Transverse colon (tissue), 4 donors: Measurements from ENCODE around the gene VTI1A. TPM values are rescaled to one million over a fixed set of nuclear protein-coding genes. Genes with fewer than 3 reads are reported as not detected.

Experiments used
- DNase-seq: peaks from one replicate; pipeline ENCODE4 v3.0.0-alpha.2; 2019
- H3K27ac ChIP-seq, 4 donors: fragments of 200-600 bp; sonication (generic); 2 replicates each; pipeline ENCODE4 v1.5.1; 2016 to 2018; ENCODE audit warnings: inconsistent platforms in 4 of 4
- H3K27me3 ChIP-seq: fragments of 200-600 bp; sonication (generic); 2 replicates; pipeline ENCODE4 v1.5.1; 2017; ENCODE audit warnings: inconsistent platforms
- H3K36me3 ChIP-seq, 4 donors: fragments of 200-600 bp; sonication (generic); 2 replicates each; pipeline ENCODE4 v1.5.1; 2017 to 2019; ENCODE audit warnings: inconsistent platforms in 4 of 4
- H3K4me1 ChIP-seq, 4 donors: fragments of 200-600 bp; sonication (generic); 2 replicates each; pipeline ENCODE4 v1.5.1; 2017 to 2020; ENCODE audit warnings: inconsistent platforms in 4 of 4
- H3K4me3 ChIP-seq, 4 donors: fragments of 200-600 bp; sonication (generic); 1 replicate in 1 of 4; 2 replicates in 3 of 4; pipeline versions ENCODE4 v1.5.1 to v1.6.1; 2017 to 2019; ENCODE audit warnings: inconsistent platforms in 4 of 4
- H3K9me3 ChIP-seq, 2 donors: fragments of 200-600 bp; sonication (generic); 2 replicates each; pipeline ENCODE4 v1.5.1; 2017 to 2019; ENCODE audit warnings: inconsistent platforms in 2 of 2
- CTCF ChIP-seq, 5 experiments: fragments of 200-600 bp in 3 of 5; fragments of 450-650 bp in 2 of 5; sonication (generic) in 3 of 5; IDR thresholded peaks; 1 replicate in 2 of 5; 2 replicates in 3 of 5; pipeline ENCODE4 v1.5.1; 2016 to 2017; ENCODE audit warnings: antibody characterized with exemption in 5 of 5, inconsistent platforms in 3 of 5, mild to moderate bottlenecking in 2 of 5, moderate library complexity in 1 of 5
- EP300 ChIP-seq: sonication (generic); formaldehyde crosslinking; IDR thresholded peaks from one replicate; pipeline ENCODE4 v1.6.1; 2017; ENCODE audit warnings: antibody characterized with exemption, low read depth
- POLR2A ChIP-seq: fragments of 450-650 bp; IDR thresholded peaks from one replicate; pipeline ENCODE4 v1.6.1; 2016; ENCODE audit warnings: antibody characterized with exemption, mild to moderate bottlenecking, moderate library complexity
- POLR2AphosphoS5 ChIP-seq, 3 donors: sonication (generic); formaldehyde crosslinking; IDR thresholded peaks; one replicate each; pipeline ENCODE4 v1.6.1; 2016; ENCODE audit warnings: antibody characterized with exemption in 3 of 3
- WGBS, 2 donors: methylation state at CpG; one replicate each; pipeline ENCODE4 v1.1.5; 2018; ENCODE audit warnings: low coverage in 1 of 2; 5-methylcytosine and 5-hydroxymethylcytosine counted together
- in situ Hi-C, 4 donors: fragments of 200-750 bp; cut with MboI; loops; one replicate each; pipeline versions ENCODE4 v1.15.0 to v1.15.1; 2017; ENCODE audit warnings: low sequenced_read_pairs in 3 of 4, low pct_ligation_motif_present in 1 of 4, low pct_unique_long_range_greater_than_20kb in 1 of 4
- intact Hi-C: fragments of 100-400 bp; cut with DNase I; formaldehyde crosslinking; loops from one replicate; pipeline ENCODE4 v1.15.1; 2023; ENCODE audit warnings: low total_unique reads
- total RNA-seq, 4 donors: library from RNA; depleted of rRNA; stranded (reverse); fragments of >200 nt; gene quantifications; one replicate each; pipeline ENCODE4 v1.1.0, GENCODE V29; 2016

The VTI1A gene
- total RNA-seq, 4 donors from 2014 or later: 65.8 to 211 (median 149) TPM

- 93 to 100% methylated on average over 2 of the region's 2 CpGs for WGBS, 2 donors
- in situ Hi-C loops (no loop called here), intact Hi-C loops (no loop called here)
- no peaks in the 10 kb centered on the region for H3K27me3 ChIP-seq
- no peaks in the 10 kb centered on the region for H3K36me3 ChIP-seq
- H3K4me3 ChIP-seq: no peak overlapping the region
- no peaks in the 10 kb centered on the region for H3K9me3 ChIP-seq
- peaks cover 0 to 3% (median 0%) of the 10 kb centered on the region in 4 donors for H3K4me1 ChIP-seq
- no peak overlapping the region for H3K27ac ChIP-seq
- TF ChIP-seq POLR2A (no peak), CTCF (IDR thresholded peaks at IDR 0.05) (no peak), POLR2AphosphoS5 (IDR thresholded peaks at IDR 0.05) (no peak), EP300 (no peak)
- DNase-seq: no peak
Measured at GRCh38 chr10:112502536-112502935, 55.5 kb downstream of the VTI1A start.

GRCh38 chr10:112503643-112504042 lies 56.6 kb downstream of the VTI1A start:
- intact Hi-C loops (no loop called here), in situ Hi-C loops (no loop called here)
- WGBS, 2 donors: 94% methylated on average over 2 of the region's 2 CpGs
- Histone ChIP-seq H3K36me3 (no peaks in the 10 kb centered on the region), H3K9me3 (no peaks in the 10 kb centered on the region), H3K4me3 (no peak overlapping the region), H3K27me3 (no peaks in the 10 kb centered on the region), H3K27ac (no peak overlapping the region), H3K4me1 (peaks cover 0 to 3% (median 0%) of the 10 kb centered on the region in 4 donors)
- no peak for DNase-seq
- TF ChIP-seq POLR2A: no peak
- TF ChIP-seq POLR2AphosphoS5 (IDR thresholded peaks at IDR 0.05): no peak
- TF ChIP-seq CTCF (IDR thresholded peaks at IDR 0.05): no peak
- no peak for TF ChIP-seq EP300

- Histone ChIP-seq H3K9me3 (no peaks in the 10 kb centered on the region), H3K27me3 (no peaks in the 10 kb centered on the region), H3K36me3 (no peaks in the 10 kb centered on the region), H3K4me3 (no peak overlapping the region), H3K4me1 (peaks cover 0 to 3% (median 0%) of the 10 kb centered on the region in 4 donors), H3K27ac (no peak overlapping the region)
- in situ Hi-C loops (no loop called here), intact Hi-C loops (no loop called here)
- no peak for DNase-seq
- 60 to 83% methylated on average over 3 to 4 of the region's 4 CpGs for WGBS, 2 donors
- TF ChIP-seq EP300 (no peak), CTCF (IDR thresholded peaks at IDR 0.05) (no peak), POLR2AphosphoS5 (IDR thresholded peaks at IDR 0.05) (no peak), POLR2A (no peak)
Measured at GRCh38 chr10:112507046-112507445, 60.0 kb downstream of the VTI1A start.

- peaks cover 0 to 3% (median 0%) of the 10 kb centered on the region in 4 donors for H3K4me1 ChIP-seq
- H3K27me3 ChIP-seq: no peaks in the 10 kb centered on the region
- H3K27ac ChIP-seq: no peak overlapping the region
- TF ChIP-seq EP300 (no peak), CTCF (IDR thresholded peaks at IDR 0.05) (no peak), POLR2AphosphoS5 (IDR thresholded peaks at IDR 0.05) (no peak), POLR2A (no peak)
- H3K9me3 ChIP-seq: no peaks in the 10 kb centered on the region
- no peak overlapping the region for H3K4me3 ChIP-seq
- no peaks in the 10 kb centered on the region for H3K36me3 ChIP-seq
- 40 to 57% methylated on average over 1 to 4 of the region's 4 CpGs for WGBS, 2 donors
- in situ Hi-C loops (no loop called here), intact Hi-C loops (no loop called here)
- no peak for DNase-seq
Measured at GRCh38 chr10:112507988-112508387, 61.0 kb downstream of the VTI1A start.
